Fibroblast of skin of right quadriceps (primary cell): Measurements from ENCODE around the gene FRMD4A.
"Not testable (repeated sequence)": the region's sequence is repeated elsewhere in the genome, so short reads cannot be mapped to it uniquely, and the experiment has no call there.

ENCODE experiments used
- DNase-seq: peaks from one replicate; pipeline ENCODE4 v3.0.0-alpha.2; 2013

Gene FRMD4A

DNA sequence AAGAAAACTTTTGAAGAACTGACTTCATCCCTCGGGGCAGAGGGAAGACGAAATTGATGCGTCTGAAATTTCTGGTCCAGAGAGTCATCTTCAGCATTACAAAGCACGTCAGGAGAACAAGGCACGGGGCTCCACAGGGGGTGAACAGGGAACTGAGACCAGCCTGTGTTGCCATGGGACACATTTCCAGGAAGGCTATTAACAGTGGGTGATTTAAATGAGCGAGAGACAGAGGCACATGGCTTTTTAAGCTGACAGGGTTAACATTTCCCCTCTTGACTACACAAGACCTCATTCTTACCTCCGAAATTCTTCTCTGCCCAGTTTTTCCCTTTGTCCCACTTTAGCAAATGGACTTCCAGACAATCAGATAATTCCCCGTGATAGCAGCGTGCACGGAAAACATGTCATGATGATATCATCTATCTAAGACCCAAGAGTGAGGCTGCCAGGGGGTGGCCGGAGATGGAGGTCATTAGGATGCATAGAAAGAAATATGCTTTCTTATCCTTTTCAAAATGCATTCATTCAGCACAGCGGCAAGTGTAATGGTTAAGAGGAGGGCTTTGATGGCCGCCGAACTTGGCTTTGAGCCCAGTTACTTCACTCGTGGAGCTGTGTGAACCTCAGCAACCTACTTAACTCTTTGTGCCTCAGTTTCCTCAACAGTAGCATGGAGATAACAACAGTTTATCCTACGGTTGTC is 496.0 kb downstream of the FRMD4A start:
- DNase-seq, result peak; percentile 45

DNA sequence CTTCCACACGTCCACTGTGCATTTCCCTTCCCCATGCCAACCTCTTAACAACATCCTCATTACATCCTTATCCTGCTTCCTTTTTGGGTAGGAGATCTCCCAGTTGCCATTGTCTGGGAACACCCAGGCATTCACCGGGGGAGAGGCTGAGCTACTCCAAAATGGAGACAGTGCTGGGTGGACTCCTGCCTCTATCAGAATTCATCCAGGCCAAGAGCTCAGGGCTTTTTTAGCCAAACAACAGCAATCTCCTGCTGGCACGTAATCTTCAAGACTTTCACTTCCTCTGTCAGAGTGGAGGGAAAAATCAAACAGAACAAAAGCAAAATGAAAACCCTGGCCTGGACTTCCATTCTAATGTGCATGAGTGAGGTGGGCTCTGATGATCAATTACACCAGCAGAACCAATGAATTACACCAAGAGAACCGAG is 499.0 kb downstream of the FRMD4A start:
- DNase-seq, result no peak

DNA sequence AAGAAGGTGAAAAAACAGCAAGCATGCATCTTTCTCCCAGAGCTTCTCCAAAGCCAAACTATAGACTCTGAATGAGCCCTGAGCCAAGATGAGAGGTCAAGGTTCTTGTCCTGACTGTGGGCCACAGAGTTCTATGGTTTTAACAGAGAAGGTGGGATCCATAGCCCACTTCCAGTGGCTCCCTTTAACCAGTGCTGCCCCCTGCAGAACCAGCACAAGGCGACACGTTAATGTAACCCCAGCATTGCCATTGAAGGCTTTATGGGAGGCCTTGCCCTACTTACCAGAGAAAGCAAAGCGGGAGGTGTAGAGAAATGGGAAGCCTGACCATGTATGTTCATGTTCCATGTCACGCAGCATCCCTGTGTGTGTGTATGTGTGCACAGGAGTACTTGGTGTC is 500.3 kb downstream of the FRMD4A start:
- DNase-seq, result no peak

DNA sequence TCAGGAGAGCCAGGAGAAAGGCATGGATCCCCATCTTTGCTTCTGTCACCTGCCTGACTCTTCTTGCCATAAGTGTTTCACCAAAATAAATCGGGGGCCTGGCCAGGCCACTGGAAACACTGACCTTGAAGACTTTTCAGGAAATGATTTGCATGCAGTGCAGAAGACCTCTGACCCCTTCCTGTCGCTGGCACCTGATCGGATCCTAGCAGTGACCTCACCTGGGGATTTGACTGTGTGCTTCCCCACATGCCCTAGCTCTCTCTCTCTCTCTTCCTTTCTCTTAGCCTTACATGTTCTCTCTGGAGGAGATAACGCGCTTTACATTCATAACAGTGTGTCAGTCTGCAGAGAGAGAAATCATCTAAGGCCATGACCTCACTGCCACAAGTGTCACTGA is 500.9 kb downstream of the FRMD4A start:
- no peak for DNase-seq

DNA sequence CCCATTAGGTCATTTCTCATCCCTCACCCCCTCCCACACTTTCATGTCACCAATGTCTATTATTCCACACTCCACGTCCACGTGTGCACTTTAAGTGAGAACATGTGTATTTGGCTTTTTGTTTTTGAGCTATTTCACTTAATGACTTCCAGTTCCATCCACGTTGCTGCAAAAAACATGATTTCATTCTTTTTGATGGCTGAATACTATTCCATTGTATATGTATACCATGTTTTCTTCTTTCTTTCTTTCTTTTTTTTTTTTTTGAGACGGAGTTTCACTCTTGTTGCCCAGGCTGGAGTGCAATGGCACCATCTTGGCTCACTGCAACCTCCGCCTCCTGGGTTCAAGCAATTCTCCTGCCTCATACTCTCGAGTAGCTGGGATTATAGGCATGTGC is 502.4 kb downstream of the FRMD4A start:
- not testable (repeated sequence) for DNase-seq

DNA sequence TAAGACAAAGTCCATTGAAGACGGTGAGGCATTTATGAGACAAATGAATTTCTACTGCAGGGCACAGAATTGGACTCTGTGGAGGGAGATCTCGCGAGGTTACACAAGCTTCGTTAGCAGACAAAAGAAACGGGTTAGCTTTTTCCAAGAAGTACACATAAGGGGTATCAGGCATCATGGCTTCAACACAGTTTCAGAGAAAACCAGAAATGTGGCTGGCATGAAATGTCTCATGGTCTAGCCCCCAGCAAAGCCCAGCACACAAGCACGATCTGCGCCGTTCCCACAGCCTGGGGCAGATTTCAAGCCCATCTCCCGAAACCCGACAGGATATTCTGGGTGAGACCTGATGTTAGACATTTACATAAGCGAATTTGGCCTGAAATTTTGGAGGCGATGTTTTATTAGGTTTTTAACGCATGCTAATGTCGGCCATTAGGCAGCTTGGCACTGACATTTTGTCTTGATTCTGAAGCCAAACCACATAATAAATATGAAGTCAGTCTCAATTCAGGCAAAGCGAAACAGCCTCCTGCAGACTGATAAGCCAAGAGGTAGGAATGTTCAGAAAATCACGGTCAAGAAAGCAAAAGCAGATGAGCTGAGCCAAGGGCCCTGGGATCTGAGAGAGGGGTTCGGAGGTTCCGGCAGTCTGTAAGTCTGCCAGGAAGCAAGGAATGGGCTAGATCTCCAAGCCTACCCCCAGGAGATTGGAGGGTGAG is 503.5 kb downstream of the FRMD4A start:
- DNase-seq, result peak; percentile 29

DNA sequence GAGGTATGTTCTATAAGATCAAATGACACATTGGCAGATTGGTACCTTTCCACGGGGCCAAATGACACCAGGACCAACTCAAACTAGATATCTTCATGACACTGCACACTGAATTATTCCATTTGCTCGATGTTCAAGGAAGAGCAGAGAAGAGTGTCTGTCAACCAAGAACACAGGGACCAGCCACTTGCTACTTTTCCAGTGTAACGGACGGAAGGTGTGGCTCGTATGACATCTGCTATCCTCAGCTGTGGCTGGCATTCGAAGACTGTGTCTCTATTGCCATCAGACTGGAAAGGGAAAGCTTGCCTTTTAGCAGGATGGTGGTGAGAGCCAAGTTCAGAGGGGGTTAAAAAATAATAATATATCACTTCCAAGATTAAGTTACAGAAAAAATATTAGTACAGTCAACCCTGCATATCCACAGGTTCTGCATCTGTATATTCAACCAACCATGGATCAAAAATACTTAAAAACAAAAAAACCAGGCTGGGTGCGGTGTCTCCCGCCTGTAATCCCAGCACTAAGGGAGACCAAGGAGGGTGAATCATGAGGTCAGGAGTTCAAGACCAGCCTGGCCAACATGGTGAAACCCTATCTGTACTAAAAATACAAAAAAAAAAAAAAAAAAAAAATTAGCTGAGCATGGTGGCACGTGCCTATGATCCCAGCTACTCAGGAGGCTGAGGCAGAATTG is 506.9 kb downstream of the FRMD4A start:
- no peak for DNase-seq

DNA sequence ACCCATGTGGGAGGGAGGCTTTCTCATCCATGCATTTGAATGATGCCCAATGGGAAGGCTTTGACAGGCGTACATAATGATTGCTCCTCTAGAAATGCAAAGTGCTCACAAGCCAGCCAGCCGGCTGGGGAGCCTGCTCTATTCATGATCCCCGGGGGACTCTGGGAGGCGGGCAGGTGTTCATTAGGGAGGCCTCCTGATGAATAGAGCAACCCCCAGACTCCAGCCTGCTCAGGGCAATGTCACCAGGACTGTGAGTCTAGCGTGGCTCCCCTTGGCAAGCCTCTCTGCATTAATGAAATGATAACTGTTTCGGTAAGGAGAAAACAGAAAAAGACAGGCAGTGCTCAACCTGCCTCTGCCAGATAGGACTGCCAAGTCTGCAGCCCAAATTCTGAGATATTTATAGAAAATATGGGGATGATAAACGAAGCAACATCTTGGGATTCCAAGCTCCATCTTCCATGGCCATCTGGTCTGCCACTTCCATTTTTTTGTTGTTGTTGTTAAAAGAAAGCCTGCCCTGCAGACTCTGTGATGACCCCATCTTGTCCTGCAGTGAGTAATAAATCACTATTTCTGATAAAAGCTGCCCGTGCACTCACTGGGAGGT is 507.5 kb downstream of the FRMD4A start:
- DNase-seq, result no peak

DNA sequence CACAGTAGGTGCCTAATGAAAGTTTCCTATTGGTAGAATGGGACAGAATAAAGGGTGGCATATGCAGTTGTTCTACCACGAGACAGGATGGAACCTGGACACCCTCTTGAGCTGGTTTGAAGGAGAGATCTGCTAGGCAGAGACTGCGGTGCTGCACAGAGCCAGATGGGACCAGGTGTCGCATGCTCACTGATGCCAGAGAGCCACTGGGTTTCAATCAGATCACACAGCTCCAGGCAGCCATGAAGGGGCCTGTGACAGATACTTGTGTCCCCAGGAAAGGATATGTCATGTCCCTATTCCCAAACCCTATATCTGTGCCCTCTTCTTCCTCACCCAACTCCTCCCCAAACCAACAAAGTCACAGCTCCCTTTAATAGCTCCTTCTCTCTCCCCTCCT is 508.2 kb downstream of the FRMD4A start:
- DNase-seq, result no peak

DNA sequence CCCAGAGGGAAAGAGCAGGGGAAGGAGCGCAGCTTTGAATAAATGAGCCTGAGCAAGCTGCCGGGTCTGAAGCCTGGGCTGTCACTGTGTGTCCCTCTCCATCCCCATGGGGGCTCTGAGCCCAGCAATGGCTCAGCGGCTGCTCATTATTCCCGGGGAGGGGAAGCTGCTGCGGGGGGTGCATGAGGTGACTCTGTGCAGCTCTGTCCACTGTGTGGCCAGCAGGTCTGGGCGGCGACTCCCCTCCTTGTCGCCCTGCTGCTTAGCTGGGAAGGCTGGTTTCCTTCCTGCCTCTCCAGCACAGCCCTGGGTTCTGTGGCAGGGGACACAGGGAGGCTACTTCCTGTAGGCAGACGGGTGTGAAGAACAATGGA is 509.8 kb downstream of the FRMD4A start:
- no peak for DNase-seq

DNA sequence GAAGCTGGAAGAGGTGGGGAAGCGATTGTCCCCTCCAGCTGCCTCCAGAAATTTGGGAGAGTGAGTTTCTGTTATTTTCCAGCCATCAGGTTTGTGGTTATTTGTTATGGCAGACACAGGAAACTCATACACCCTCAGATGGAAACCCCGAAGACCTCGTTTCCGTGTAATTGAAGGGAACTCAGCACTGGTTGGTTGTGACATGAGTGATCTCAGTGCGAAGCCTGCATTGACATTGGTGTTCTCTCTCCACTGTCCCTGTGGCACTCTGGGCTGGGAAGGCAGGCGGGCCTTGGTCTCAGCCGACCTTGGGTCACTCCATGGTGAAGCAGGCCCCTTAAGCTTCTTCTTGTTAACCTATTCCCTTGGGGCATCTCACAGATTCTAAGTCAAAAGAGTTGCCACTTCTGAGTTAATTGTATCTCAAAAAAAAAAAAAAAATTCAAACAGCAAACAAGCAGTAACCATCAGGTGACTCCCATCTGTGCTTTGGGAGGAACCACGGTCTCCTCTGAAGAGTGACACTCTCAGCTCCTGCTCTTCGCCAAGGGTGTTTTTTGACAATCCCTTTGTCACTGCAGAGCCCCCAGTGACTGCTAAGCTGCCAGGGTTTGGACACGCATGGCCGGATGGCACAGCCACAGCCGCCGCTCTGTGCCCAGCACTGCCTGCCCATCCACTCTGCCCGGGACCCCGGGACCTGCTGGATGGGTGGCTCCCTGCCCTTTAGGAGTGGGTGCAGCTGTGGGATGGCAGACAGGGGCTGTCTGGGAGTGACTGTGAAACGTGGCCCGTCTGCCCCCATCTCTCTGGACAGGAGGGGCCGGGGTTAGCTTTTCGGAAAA is 510.4 kb downstream of the FRMD4A start:
- DNase-seq, result no peak

DNA sequence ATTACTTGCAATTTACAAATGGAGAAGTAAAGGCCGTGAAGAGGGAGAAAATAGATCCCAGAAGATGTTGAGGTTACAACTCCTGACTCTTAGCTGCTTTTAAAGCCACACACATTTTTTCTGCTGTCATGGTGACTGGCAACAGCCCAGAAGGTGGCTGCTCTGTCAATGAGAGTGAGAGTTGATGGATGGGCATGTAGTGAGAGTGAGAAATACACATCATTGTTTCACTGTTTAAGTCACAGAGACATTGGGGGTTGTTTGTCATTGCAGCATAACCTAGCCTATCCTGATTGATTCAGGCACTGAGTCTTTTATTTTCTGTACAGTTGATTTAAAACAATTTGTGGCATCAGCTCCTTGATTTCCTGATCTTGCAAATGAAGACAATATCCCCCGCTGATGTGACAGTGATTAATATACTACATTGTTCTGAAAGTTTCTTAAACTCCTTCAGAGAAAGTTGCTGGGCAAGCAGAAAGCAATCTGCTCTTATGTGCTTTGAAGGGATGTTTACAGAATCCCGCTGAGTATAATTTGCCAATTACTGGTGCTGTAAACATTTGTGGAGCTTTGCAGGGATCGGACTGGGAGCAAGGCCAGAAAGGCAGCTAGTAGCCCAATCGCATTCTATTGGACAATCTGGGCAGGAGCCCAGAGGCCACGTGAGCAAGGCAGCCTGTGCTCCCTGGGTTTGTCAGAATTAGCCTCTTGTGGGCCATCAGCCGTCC is 514.4 kb downstream of the FRMD4A start:
- peak; percentile 44 for DNase-seq

DNA sequence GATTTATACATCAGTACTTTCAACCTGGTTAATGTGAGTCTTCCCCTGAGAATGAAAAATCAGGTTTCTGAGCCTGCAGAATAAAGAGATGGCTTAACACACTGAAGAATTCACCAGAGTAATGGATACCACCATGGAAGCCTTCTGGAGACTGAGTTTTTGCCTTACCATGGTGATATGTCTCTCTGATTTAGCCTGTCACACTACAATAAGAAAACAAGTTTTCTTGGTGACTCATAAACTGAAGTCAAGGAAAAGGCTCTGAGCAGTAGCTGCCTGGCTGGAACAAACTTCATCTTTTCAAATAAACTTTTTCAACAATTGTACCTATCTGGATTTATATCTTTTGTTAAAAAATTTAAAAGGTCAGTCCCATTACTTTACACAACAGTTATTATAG is 515.0 kb downstream of the FRMD4A start:
- DNase-seq, result peak; percentile 61

DNA sequence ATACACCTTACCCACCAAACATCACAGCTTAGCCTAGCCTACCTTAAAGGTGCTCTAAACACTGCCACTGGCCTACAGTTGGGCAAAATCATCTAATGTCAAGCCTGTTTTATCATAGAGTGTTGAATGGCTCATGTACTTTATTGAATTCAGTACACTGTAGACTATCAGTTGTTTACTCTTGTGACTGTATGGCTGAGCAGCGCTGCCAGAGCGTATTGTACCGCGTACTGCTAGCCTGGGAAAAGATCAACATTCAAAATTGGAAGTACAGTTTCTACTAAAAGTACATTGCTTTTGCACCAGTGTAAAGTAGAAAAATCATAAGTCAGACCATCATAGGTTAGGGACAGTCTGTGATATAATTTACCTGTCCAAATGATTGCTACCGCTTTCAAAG is 517.2 kb downstream of the FRMD4A start:
- no peak for DNase-seq

DNA sequence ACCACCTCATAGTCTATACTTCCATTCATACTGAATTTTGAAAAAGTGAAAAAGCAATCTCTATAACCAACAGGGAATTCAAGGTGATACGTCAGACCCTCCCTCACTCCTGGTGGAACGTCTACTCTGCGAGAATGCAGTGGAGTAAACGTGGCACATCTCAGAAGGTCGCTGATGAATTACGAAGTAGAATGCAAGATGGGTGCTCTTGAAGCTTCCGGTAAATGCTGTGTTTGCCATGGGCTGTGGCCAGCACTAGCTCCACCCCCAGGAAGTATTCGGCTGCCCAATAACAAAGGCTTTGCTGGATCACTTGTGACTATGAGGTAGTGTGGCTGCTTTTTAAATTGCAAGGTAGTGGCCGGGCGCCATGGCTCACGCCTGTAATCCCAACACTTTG is 517.9 kb downstream of the FRMD4A start:
- DNase-seq, result no peak

DNA sequence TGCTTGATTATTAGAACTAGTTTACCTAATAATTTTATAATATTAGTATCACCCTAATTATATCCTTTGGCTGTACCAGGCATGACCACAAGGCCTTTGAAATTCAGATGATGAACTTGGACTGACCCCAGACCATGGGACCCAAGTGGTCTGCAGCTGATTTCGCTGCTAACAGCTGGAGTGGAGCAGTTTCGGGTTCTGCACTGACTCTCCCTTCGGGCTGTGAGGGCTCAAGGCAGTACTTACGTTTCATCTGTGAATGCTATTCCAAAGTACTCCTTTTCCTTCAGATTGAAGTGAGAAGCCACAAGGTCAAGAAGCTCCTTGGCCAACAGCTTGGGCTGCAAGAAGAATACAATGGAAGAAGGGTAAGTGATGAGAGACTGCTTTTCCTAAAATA is 520.2 kb downstream of the FRMD4A start:
- DNase-seq, result no peak

DNA sequence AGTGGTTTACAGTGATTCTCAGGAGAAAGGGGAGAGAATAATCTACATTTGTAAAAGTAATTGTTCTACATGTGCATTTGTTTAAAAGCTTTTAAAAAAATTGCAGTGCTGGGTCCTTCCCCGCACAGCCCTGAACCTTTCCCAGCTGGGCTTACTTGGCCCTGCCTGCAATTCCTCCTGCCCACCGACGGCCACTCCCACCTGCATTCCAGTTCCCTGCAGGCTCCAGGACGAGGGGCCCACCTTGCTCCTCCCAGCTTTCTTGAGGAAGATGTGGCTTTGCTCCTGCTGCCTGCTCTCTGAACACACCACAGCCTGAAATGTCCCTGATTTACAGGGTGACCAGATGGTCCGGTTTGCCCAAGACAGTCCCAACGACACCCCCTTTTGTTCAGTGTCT is 521.3 kb downstream of the FRMD4A start:
- DNase-seq, result no peak

DNA sequence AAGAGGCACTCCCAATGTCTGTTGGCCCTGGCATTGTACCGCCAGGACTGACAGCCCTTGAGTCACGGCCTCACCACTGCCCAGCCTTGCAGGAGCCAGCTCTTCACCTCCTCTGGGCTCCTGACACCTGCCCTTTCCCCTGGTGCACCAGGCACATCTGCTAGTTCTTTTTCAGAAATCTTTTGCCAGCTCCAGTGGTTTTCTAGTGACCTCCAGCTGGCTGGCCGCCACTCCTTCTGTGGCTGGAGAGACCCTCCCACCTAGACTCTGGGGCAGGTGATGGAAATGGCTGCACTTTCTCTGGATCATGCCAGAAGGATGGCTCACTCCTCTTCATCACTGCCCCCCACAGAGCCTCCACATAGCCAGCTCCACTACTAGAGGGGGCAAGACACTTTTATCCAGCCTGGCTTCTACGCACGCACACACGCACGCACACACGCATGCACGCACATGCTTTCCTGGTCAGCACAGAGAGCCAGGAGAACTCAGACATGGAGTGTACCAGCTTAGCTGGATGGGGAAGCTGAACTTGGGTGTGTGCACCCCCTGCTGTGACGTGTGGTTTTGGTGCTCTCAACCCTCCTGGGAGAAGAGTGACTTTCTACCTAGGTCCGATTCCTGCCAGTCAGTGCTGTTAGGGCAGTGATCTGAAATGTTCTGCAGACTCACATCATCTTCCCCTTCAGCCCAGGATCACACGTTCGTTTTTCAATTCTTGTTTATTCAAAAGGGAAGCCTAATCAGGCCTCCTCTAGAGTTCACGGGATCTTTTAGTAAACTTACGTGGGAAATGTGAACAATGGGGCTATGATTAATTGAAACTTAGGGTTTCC is 522.0 kb downstream of the FRMD4A start:
- no peak for DNase-seq

DNA sequence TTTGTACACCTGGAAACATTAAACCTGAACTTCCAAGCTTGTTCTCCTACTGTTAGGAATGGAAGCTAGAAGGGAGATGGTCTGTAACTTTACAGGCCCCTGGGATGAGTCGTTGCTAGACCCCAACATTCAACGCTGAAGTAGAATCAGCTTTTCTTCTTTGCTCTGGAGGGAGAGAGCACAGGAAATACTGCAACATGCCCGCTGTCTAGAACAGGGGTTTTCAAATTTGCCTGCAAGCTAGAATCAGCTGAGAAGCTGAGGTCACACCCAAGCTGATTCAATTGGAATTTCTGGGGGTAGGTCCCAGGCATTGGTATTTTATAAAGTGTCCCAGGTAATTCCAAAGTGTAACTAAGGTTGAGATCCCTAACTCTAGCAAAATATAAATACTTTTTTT is 524.3 kb downstream of the FRMD4A start:
- DNase-seq, result no peak

DNA sequence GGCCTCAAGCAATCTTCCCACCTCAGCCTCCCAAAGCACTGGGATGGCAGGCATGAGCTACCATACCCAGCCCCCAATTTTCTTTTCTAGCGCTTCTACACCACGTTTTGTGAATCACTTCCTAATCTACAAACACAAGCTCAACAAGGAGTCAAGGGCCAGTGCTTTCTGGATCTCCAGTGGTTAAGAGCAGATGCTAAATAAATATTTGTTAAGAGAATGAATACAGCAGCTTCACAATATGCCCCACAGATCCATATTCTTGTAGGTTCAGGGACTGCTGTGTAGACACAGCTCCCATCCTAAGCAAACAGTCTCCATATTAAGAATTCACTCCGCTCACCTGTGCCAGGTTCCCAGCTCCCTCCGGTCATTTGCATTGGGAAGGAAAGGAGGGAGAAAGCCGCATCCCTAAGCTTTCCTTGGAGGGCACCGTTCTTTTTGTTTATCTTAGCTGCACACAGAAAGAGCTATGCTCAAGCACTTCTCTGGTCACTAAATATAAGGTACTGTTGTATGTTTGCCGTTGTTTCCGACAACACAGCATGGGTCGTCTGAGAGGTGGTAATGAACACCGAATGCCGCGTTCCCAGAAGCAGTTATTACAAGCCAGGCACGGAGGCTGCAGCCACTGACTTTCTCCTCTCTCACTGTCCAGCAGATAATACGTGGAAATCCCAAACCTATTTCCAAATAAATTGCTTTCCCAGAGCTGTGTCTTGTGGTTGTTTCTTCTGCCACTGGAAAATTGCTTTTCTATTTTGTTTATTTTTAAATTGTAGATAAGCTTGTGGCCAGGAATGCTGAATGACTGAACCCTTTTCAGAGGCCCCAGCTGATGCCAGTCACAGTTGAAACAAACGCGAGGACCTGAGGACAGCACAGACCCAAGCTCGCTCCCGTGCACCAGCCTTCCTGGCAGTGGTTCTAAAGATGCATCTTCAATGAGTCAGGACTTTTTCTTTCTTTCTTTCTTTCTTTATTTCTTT is 526.9 kb downstream of the FRMD4A start:
- no peak for DNase-seq
